GM21619 (cell line): Measurements from ENCODE around the gene CELF2.
"Not testable (repeated sequence)": the region's sequence is repeated elsewhere in the genome, so short reads cannot be mapped to it uniquely, and the experiment has no call there.

Experiments
- ATAC-seq: cut with Tn5 transposase; IDR thresholded peaks from one replicate; pipeline ENCODE4 v1.9.1; 2021; ENCODE audit not compliant: unreplicated experiment

CELF2 gene

DNA sequence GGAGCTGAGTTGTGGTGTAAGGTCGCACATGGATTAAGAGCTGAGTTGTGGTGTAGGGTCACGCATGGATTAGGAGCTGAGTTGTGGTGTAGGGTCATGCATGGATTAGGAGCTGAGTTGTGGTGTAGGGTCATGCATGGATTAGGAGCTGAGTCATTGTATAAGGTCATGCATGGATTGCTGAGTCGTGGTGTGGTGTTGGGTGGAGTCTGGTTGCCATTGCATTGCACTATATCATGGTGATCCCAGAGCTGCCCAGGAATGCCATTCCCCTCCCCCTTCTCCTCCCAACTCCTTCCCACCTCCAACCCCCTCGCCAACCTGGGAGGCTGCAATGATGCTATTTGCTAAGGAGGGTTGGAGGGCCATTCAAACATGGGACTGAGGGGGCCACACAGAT, 349.2 kb downstream of the CELF2 start:
- not testable (repeated sequence) for ATAC-seq

DNA sequence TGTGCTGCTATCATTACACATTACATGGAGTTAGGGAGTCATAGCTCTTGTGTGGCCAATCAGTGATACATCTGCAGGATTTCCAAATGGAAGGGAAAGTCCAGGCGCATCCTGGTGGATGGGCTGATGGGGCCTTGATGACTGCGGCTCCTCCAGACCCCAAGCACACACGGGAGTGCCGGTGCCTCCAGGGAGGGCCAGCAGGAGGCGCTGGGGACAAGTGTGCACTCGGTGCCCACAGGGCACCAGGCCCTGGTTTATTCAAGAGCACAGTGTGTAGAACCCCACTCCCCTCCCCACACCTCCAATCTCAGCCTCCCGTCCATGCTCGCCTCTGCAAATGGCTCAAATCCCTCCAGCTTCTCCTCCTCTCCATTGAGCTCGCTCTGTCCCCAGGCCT, 349.8 kb downstream of the CELF2 start:
- ATAC-seq, result no peak

DNA sequence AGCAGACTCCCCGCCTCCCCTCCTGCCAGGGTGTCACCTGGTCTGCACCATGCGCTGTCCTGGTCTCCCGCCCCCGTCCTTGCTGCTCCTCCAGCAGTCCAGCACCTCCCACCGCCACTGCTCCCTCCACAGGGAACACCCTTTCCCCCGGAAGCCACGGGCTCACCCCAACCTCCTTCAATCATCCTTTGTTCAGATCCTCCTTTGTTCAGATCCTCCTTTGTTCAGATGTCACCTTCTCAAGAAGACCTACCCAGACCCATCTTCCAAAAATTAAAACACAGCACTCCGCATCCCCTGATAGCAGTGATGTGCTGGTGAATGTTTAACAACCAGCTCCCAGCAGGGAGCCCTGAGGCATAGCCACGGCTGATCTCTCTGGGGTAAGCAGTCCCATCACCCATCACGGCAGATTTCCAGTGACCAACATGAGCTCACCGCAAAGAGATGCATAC, 356.1 kb downstream of the CELF2 start:
- no peak for ATAC-seq

DNA sequence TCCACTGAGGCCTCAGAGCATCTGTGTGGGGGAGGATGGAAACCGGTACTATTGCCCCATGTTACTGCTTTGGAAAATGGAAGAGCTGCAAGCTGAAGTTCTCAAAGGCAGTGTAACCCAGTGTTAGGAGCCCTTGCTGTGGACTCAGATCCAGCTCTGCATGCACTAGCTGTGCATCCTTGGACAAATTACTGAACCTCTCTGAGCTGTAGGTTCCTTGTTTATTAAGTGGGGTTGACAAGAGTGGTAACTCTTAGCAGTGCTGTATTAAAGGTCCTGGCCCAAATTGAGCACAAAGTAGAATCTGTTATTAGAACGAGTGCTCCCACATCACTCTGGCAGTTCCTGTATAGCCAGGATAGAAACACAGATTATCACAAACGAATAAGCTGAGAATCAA, 359.6 kb downstream of the CELF2 start:
- no peak for ATAC-seq

DNA sequence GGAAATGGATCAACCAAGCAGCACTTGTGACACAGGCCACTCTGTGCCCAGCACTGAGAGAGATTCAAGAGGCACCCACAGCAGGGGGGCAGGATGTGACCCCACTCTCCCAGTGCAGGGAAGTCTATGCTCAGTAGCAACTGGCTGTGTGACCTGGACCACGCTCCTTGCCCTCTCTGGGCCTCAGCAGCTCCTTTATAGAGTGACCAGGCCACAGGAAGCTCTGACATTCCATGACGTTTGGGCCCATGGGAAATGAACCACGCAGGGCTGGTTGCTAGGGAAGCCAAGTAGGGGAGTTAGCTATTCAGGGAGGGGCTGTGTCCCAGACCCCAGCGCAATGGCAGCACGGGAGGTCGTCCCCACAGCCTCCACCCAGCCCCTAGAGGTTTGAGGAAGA, 361.2 kb downstream of the CELF2 start:
- ATAC-seq, result no peak

DNA sequence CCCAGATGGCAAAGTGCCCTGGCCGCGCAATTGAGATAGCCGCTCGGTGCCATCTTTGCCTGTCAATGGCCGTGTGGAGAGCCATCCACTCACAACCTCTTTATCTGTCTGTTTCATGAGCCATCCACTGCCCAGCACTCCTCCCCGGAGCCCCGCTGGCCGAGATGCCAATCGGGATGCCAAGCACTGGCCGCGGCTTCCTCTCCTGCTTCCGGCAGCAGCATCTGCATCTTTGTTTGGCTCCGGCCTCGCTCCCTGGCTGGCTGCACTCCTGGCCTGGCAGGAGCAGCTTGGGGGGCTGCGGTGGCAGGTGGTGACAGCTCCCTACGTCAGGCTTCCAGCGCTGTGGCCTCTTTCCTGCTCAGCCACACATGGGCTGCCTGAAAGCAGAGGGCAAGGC, 362.1 kb downstream of the CELF2 start:
- ATAC-seq, result no peak

DNA sequence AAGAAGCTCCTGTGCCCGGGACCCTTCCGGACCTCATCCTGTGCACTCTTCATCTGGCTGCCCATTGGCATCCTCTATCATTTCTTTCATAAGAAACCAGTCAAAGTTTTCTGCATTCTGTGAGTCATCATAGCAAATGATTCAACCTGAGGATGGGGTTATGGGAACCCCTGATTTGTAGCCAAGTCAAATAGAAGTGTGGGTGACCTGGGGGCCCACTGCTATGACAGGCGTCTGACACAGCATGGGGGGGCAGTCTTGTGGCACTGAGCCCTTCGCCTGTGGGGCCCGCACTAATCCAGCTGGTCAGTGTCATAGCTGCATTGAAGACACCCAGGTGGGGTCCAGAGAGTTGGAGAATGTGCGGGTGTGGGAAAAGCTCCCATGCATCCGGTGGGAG, 363.4 kb downstream of the CELF2 start:
- no peak for ATAC-seq

DNA sequence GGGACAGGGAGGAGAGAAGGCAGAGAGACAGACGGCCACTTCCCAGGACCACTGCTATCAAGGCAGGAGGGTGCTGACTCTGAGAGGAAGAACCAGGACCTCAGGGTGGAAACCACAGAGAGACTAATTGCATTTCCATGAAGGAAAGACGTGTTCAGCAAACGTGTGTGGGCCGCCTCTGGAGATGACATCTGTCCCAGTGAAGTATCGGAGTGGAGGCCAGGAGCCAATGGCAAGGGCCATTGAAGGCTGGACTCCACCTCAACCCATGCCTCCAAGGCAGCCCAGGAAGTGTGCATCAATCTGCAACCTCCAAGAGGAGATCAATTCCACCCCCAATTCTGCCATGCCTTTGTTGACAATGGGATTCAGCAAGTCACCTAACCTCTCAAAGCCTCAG, 363.8 kb downstream of the CELF2 start:
- ATAC-seq, result no peak

DNA sequence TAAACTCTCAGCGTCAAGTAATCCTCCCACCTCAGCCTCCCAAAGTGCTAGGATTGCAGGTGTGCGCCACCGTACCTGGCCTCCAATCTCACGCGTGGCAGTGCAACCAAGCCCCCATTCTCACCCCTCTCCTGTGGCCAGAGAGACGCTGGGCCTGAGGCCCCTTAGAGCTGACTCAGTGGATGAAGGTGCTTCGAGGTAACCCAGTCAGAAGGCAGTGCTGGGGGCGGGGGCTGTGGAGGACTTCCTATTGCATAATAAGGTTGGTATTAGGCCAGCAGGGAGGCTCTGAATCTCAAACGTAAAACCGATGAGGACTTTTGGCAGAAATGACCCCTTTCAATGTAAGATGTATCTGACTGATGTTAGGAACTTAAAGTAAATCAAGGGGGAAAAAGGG, 364.5 kb downstream of the CELF2 start:
- ATAC-seq, result no peak

DNA sequence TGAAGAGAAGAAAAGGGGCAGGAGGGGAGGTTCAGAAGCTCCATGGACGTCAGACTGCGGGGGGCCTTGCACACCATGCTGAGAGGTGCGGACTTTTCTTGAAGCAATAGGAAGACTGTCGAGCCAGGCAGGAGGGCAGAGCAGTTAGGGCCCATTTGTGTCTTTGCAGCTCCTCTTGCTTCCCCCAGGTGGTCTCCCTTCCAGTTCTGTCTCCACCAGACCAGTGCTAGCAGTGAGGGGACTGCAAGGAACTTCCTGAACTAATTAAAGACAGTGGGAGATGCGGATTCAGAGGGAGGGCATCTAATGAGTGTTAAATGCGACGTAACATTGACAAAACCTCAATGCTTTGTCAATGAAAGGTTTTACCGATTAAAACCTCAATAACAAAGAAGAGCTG, 368.4 kb downstream of the CELF2 start:
- ATAC-seq, result no peak
